VCaP (cell line): Measurements from ENCODE around the gene GHSR.

Experiments
- H3K27ac ChIP-seq: fragments of 450-650 bp; 2 replicates; pipeline ENCODE4 v1.5.1; 2017
- TF ChIP-seq, protein P1 (sequence below): fragments of 450-650 bp; conservative IDR thresholded peaks from 2 replicates; pipeline ENCODE4 v1.5.1; 2017; ENCODE audit warnings: mild to moderate bottlenecking, moderate library complexity

Gene GHSR

DNA sequence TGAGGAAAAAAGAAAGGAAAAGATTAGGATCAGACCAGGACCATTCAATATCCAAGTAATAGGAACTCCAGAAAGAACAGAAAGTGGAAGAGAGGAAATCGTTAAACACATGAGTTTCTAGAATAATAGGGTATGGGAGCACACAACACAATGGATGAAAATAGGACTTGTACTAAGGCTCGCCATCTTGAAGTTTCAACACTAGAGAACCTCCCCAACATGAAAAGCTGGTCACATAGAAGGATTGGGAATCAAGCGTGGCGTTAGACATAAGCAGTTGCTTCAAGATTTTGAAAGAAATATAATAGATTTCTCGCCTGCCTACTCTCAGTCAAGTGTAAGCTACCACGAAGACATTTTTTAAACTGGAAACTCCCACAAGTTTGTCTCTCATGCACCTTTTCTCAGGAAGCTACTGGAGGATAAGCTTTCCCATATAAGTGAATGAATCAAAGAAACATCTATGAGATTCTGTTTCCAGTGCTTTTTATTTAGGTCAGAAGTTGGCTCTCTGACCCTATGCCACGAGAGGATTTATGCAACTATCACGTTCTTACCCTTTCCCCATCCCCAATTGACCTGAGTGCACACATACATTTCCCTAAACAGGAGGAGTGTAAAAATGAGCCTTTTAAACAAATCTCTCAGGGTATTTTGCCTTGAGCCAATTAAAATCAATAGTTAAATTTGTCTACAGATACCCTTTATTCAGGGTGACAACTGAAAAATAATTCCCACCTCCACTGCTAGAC lies 45.2 kb downstream of the GHSR start:
- no peak overlapping the region for H3K27ac ChIP-seq
- TF ChIP-seq, protein P1, sequence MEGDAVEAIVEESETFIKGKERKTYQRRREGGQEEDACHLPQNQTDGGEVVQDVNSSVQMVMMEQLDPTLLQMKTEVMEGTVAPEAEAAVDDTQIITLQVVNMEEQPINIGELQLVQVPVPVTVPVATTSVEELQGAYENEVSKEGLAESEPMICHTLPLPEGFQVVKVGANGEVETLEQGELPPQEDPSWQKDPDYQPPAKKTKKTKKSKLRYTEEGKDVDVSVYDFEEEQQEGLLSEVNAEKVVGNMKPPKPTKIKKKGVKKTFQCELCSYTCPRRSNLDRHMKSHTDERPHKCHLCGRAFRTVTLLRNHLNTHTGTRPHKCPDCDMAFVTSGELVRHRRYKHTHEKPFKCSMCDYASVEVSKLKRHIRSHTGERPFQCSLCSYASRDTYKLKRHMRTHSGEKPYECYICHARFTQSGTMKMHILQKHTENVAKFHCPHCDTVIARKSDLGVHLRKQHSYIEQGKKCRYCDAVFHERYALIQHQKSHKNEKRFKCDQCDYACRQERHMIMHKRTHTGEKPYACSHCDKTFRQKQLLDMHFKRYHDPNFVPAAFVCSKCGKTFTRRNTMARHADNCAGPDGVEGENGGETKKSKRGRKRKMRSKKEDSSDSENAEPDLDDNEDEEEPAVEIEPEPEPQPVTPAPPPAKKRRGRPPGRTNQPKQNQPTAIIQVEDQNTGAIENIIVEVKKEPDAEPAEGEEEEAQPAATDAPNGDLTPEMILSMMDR, result no peak

DNA sequence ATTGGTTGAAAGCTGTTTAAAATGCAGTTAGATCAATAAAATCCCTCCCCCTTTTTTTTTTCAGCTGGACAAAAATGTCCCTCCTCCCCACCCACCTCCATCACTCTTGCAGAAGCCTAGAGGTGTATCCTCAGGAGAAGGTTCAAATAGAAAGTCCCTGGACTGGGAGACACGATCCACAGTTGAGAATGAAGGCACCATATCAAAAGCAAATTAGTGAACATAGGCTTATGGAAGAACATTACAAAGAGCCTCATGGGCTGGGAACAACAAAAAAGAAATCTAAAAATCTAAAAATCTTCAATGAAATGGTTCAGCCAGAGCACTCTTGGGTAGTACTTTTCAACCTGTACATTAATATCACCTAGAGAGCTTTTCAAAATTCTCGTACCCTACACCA lies 46.2 kb downstream of the GHSR start:
- TF ChIP-seq, protein P1, result no peak
- H3K27ac ChIP-seq, result no peak overlapping the region

DNA sequence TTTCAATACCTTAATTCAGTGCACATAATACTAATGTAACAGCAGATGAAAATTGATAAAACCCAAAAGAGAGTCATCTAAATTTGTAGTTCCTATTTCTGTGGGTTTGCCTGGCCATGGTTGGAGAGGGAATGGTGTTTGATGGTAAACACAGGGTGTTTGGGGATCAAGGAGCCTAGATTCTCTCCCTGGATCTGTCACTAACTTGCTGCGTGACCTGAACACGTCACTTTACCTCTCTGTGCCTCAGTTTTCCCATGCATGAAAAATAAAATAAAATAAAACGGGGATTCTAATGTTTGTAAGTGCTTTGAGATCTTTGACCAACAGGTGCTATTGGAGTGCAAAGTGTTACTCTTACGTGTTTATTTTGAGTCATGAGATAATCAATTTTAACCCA lies 49.8 kb downstream of the GHSR start:
- TF ChIP-seq, protein P1, result no peak
- H3K27ac ChIP-seq, result no peak overlapping the region

DNA sequence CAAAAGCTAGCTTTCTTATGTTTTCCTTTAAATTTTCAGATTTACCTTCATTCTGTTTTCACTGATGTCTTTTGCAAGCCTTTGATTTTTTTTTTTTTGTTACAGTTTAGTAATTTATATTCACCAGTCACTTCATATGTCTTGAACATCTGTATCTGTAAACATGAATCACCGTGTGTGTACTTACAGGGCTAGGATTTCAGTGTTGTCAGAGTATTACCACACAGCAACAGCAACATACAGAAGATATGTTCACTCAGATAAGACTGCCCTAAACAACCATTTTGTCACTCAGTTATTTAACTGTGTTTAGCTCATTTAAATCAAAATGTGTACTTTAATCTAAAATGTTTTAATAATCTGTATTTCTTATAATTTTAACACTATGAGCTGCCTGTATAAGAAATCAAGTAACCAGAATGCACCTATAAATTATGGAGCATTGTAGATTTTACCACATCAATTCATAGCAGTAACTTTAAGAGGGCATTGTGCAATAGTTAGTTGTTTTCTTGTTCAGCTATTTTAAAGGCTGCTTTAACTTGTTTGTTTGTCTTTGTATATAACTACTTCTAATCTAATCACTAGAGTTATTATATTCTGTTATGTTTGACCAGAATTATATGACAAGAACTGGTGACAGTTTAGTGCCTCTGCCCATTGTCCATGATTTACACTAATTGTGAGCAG lies 50.4 kb downstream of the GHSR start:
- TF ChIP-seq, protein P1, result no peak

DNA sequence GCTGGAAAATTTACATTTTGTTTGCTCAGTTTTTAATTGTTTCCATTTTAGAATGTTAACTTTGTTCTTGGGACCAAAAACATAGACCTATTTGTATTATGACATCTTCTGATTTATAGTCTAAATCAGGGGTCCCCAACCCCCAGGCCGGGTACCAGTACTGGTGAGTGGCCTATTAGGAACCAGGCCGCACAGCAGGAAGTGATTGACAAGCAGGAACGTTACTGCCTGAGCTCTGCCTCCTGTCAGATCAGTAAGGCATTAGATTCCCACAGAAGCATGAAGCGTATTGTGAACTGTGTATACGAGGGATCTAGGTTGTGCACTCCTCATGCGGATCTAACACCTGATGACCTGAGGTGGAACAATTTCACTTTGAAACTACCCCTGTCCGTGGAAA lies 51.9 kb downstream of the GHSR start:
- TF ChIP-seq, protein P1, result no peak
- H3K27ac ChIP-seq, result no peak overlapping the region

More for the DNA sequence above, 50.4 kb downstream of the GHSR start:
- H3K27ac ChIP-seq, result no peak overlapping the region

DNA sequence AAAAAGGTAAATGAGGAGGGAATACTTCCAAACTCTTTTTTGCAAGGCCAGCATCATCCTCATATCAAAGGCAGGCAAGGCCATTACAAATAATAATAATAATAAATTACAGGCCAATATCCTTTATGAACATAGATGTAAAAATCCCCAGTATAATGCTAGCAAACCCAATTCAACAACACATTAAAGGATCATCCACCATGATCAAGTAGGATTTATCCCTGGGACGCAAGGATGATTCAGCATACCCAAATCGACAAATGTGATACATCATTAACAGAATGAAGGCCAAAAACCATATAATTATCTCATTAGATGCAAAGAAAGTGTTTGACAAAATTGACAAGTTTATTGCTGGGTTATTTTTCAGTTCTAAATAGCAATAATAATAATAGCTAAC lies 53.6 kb downstream of the GHSR start:
- H3K27ac ChIP-seq, result no peak overlapping the region

More for the DNA sequence above, 53.6 kb downstream of the GHSR start:
- TF ChIP-seq, protein P1, result no peak
